Fibroblast of lung (primary cell): Measurements from ENCODE around the gene CAMK2G.

Source experiments
- CTCF ChIP-seq, 2 donors: IDR thresholded peaks in 1 of 2; conservative IDR thresholded peaks in 1 of 2; 1 replicate in 1 of 2; 2 replicates in 1 of 2; pipeline ENCODE4 v1.5.1; 2011 to 2012; ENCODE audit warnings: low read length in 2 of 2, control low read depth in 1 of 2, inconsistent platforms in 1 of 2, low read depth in 1 of 2, mild to moderate bottlenecking in 1 of 2
- EZH2 ChIP-seq: IDR thresholded peaks from 2 replicates; pipeline ENCODE4 v1.5.1; 2012; ENCODE audit warnings: low read length, control low read depth, mild to moderate bottlenecking; ENCODE audit errors: missing control alignments

- TF ChIP-seq CTCF (conservative IDR thresholded peaks at IDR 0.05 in 1 of 2, IDR thresholded peaks at IDR 0.05 in 1 of 2; ENCODE audit: low read depth in 1 of 2, low read length in 2 of 2) (no peak), EZH2 (no peak)
Measured at GRCh38 chr10:73897693-73898092, 23.3 kb upstream of the CAMK2G start.
